T-helper 1 cell treated with Interleukin-12 subunit alpha and Interleukin-12 subunit beta and Interleukin-4 antibody, amounts not matched to agents 30 μg/mL and 1 μg/mL, for 36 hours (primary cell): ENCODE measurements around the gene SCAPER.

Experiments
- H3K27ac Mint-ChIP-seq: one replicate; pipeline ENCODE4 v1.8.0; 2021; ENCODE audit warnings: mild to moderate bottlenecking, mixed read lengths
- H3K27me3 Mint-ChIP-seq: one replicate; pipeline ENCODE4 v1.8.0; 2021; ENCODE audit warnings: low read depth, mixed read lengths
- H3K36me3 Mint-ChIP-seq: one replicate; pipeline ENCODE4 v1.8.0; 2021; ENCODE audit warnings: low read depth, mixed read lengths
- H3K4me1 Mint-ChIP-seq: one replicate; pipeline ENCODE4 v1.8.0; 2021; ENCODE audit warnings: low read depth, mixed read lengths
- H3K4me3 Mint-ChIP-seq: one replicate; pipeline ENCODE4 v1.8.0; 2021; ENCODE audit warnings: mild to moderate bottlenecking, moderate library complexity, mixed read lengths
- H3K9me3 Mint-ChIP-seq: one replicate; pipeline ENCODE4 v1.8.0; 2021; ENCODE audit warnings: mixed read lengths

Gene SCAPER

DNA sequence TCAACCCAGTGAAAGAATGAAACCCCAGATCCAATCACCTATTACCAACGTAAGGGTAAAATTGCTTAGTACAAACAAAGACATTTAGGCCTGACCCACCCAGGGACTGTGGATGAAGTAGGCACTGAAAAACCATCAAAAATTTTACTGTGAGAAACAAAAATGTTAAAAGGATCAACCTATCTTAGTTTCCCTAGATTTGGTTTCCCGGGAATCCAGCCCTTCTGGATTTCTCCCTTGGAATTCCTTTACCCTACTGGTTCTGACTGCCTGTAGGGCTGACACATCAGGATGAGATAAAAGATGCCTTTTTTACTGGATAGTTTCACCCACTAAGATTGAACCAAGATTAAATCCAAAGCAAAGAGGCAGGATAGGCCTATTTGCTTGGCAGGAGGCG lies 102.7 kb downstream of the SCAPER start:
- Mint-ChIP-seq H3K27me3 (no peaks in the 10 kb centered on the region), H3K27ac (no peak overlapping the region), H3K4me1 (peaks cover 2% of the 10 kb centered on the region), H3K4me3 (no peak overlapping the region), H3K36me3 (peaks cover 12% of the 10 kb centered on the region), H3K9me3 (no peaks in the 10 kb centered on the region)

DNA sequence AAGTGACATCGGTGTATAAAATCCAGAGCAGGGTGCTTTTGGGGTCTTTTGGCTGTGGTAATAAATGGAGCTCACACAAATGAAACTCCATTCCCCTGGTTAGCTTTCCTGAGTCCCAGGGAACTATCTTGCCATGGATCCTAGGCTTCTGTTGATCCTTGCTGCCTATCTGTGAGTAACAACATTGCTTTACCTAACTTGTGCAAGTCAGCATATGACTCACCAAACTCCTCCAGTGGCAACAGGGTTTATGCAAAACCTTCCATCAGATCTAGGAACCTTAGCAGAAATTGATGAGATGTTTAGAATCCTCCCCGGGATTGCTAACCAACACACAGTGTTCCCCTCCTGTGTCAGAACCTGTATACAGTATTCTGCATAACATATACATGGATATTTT lies 105.4 kb downstream of the SCAPER start:
- Mint-ChIP-seq H3K36me3 (peaks cover 12% of the 10 kb centered on the region), H3K27me3 (no peaks in the 10 kb centered on the region)

DNA sequence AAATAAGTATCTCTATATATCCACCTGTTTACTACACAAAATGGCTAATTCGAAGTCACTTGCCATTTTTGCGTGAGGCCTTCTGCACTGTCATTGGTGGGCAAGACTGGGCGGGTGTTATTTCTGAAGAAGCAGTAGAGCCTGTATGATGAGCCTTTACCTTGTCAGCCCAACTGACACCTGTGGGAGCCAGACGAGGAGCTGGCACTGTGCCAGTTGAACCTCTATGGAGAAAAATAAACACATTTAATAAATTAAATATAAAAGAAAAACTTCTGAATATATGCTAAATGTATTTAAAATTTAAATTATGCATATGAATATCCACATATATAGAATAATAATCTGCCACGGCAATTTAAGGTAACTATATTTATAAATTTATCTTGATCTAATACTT lies 109.9 kb downstream of the SCAPER start:
- no peaks in the 10 kb centered on the region for H3K4me1 Mint-ChIP-seq
- H3K36me3 Mint-ChIP-seq: peaks cover 29% of the 10 kb centered on the region
- no peaks in the 10 kb centered on the region for H3K27me3 Mint-ChIP-seq
- no peak overlapping the region for H3K4me3 Mint-ChIP-seq
- H3K9me3 Mint-ChIP-seq: peaks cover 13% of the 10 kb centered on the region
- no peak overlapping the region for H3K27ac Mint-ChIP-seq

More for the DNA sequence above, 105.4 kb downstream of the SCAPER start:
- H3K4me3 Mint-ChIP-seq: no peak overlapping the region
- no peak overlapping the region for H3K27ac Mint-ChIP-seq
- no peaks in the 10 kb centered on the region for H3K9me3 Mint-ChIP-seq
- no peaks in the 10 kb centered on the region for H3K4me1 Mint-ChIP-seq

DNA sequence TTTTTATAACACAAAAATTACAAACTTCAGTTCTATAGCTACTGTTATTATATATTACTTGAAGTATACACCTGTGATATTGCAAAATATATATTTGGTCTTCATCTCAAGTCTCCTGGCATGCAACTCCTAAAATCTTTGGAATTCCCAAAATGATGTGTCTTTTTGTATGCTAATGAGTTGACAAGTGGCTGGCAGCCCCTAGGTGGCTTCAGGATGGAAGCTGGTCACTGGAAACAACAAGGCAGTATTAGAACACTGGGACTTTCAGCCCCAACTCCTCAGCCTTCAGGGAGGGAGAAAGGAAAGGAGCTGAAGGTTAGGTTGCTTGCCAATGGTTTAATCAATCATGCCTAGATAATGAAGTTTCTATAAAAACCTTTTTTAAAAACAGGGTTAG lies 112.0 kb downstream of the SCAPER start:
- Mint-ChIP-seq H3K27ac (no peak overlapping the region), H3K9me3 (peaks cover 13% of the 10 kb centered on the region), H3K36me3 (peaks cover 28% of the 10 kb centered on the region), H3K27me3 (no peaks in the 10 kb centered on the region), H3K4me1 (no peaks in the 10 kb centered on the region), H3K4me3 (no peak overlapping the region)

DNA sequence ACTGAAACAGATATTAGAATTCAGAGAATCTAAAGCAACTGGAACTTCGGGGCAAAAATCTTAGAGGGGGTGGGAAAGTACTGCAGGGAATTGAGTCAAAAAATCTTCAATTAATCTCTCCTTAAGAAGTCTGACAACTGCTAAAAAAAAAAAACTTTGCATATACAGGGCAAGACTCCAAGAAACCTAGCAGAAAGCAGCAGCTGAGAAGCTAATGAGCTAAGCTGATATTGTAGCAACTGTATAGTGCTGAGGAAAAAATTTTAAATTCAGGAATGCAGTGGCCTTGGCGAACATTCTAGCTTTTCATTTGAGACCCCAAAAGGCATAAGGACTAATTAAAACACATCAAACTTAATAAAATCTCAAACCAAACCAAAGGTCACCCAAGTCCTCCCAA lies 113.6 kb downstream of the SCAPER start:
- peaks cover 28% of the 10 kb centered on the region for H3K36me3 Mint-ChIP-seq

DNA sequence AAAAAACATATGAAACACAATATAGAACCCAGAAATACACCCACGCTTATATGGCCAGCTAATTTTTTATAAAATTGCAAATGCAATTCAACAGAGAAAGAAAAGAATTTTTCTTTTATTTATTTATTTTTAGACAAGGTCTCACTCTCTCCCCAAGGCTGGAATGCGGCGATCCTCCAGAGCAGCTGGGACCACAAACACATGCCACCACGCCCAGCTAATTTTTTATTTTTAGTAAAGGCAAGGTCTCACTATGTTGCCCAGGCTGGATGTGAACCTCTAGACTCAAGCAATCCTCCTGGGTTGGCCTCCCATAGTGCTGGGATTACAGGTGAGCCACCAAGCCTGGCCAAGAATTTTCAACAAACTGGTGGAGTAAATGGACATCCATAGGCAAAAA lies 117.9 kb downstream of the SCAPER start:
- no peak overlapping the region for H3K27ac Mint-ChIP-seq

More for the DNA sequence above, 113.6 kb downstream of the SCAPER start:
- no peak overlapping the region for H3K4me3 Mint-ChIP-seq
- peaks cover 13% of the 10 kb centered on the region for H3K9me3 Mint-ChIP-seq
- H3K27me3 Mint-ChIP-seq: no peaks in the 10 kb centered on the region
- no peaks in the 10 kb centered on the region for H3K4me1 Mint-ChIP-seq
- H3K27ac Mint-ChIP-seq: no peak overlapping the region

DNA sequence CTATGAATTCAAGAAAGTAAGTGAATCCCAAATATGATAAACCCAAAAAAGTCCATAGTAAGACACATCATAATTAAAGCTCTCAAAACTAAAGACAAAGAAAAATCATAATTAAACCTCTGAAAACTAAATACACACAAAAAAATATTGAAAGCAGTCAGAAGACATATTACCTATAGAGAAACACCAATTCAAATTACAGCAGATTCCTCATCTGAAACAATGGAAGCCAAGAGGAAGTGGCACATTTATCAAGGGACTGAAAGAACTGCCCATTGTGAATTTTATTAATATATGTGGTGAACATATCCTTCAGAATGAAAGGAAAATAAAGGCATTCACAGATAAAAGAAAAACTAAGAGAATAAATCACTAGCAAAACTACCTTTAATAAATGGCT lies 128.2 kb downstream of the SCAPER start:
- no peak overlapping the region for H3K4me3 Mint-ChIP-seq
- H3K27me3 Mint-ChIP-seq: no peaks in the 10 kb centered on the region
- no peak overlapping the region for H3K27ac Mint-ChIP-seq
- peaks cover 12% of the 10 kb centered on the region for H3K9me3 Mint-ChIP-seq
- peaks cover 17% of the 10 kb centered on the region for H3K36me3 Mint-ChIP-seq
- no peaks in the 10 kb centered on the region for H3K4me1 Mint-ChIP-seq

More for the DNA sequence above, 117.9 kb downstream of the SCAPER start:
- H3K27me3 Mint-ChIP-seq: no peaks in the 10 kb centered on the region
- peaks cover 34% of the 10 kb centered on the region for H3K9me3 Mint-ChIP-seq
- H3K36me3 Mint-ChIP-seq: peaks cover 34% of the 10 kb centered on the region
- H3K4me1 Mint-ChIP-seq: no peaks in the 10 kb centered on the region
- no peak overlapping the region for H3K4me3 Mint-ChIP-seq

DNA sequence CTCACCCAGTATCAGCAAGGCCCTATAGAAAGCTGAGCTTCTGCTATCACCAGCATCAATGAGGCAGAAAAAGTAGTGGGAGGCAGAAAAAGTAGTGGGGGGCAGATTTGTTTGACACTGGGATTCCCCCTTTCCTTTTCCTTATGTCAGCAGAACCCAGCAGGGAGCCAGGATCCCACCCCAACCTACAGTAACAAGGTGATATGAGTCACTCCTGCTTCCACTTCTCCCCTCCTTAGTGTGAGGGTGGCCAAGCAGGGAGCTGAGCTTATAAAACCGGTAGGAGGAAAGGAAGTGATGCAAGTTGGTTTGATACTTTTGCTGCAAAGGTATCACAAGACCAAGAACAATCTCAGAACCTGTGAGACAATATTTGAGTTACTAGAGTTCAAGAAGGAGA lies 128.7 kb downstream of the SCAPER start:
- H3K4me1 Mint-ChIP-seq: no peaks in the 10 kb centered on the region
- peaks cover 17% of the 10 kb centered on the region for H3K36me3 Mint-ChIP-seq
- no peak overlapping the region for H3K4me3 Mint-ChIP-seq
- peaks cover 12% of the 10 kb centered on the region for H3K9me3 Mint-ChIP-seq
- H3K27me3 Mint-ChIP-seq: no peaks in the 10 kb centered on the region
- H3K27ac Mint-ChIP-seq: no peak overlapping the region

DNA sequence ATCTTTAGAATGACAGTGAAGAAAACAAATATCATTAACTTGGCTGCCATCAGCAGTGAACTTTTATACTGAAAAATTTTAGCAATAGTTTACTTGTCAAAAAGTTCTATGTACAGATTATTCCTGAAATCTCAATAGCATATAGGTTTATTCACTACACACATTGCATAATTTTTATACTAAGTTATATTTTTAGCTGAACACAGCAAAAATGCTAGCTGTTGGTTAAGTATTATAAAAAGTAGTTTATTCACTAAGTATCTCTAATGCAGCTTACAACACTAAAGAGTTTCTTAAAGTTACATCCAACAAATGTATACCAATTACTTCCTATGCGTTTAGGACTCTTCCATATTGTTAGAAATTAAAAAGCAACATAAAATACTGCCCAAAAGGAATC lies 131.9 kb downstream of the SCAPER start:
- Mint-ChIP-seq H3K4me1 (no peaks in the 10 kb centered on the region), H3K27ac (no peak overlapping the region), H3K4me3 (no peak overlapping the region), H3K9me3 (peaks cover 12% of the 10 kb centered on the region), H3K27me3 (no peaks in the 10 kb centered on the region), H3K36me3 (peaks cover 27% of the 10 kb centered on the region)

DNA sequence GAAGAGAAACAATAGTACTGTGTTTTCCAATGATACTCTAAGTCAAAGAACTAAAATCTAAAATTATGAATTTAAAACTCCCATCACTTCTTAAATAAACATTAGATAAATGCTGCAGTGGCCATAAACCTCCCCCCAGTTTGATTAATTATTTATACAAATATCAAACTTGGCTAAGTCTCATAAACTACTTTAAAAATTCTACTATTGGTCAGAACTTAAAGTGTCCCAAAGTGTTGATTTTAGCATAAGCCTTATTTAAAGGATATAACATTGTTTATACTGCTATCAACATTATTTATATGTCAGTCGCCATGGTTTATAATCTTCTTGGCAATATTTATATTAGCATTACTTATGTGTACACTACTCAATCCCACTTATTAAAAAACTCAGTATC lies 132.4 kb downstream of the SCAPER start:
- Mint-ChIP-seq H3K9me3 (peaks cover 12% of the 10 kb centered on the region), H3K27ac (no peak overlapping the region), H3K36me3 (peaks cover 29% of the 10 kb centered on the region), H3K4me1 (no peaks in the 10 kb centered on the region), H3K27me3 (no peaks in the 10 kb centered on the region), H3K4me3 (no peak overlapping the region)

DNA sequence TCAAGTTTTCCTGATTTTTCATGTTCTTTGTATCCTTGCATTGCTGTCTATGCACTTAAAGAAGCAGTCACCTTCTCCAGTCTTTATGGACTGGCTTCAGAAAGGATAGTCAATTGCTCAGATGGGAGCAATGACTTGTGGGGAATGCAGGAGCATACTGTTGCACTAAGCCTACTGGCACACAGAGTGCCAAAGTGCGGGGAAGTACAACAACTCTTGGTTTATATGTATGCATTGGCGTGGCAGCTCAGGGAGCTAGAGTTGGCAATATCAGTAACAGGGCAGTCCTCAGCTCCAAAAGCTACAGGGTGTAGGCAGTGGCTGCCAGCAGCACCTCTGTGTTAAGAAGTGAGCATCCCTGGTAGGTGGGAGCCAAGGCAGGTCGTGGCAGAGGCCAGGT lies 141.1 kb downstream of the SCAPER start:
- H3K36me3 Mint-ChIP-seq: peaks cover 44% of the 10 kb centered on the region
- H3K4me3 Mint-ChIP-seq: no peak overlapping the region
- peaks cover 32% of the 10 kb centered on the region for H3K9me3 Mint-ChIP-seq
- H3K27me3 Mint-ChIP-seq: no peaks in the 10 kb centered on the region
- H3K27ac Mint-ChIP-seq: no peak overlapping the region
- no peaks in the 10 kb centered on the region for H3K4me1 Mint-ChIP-seq

DNA sequence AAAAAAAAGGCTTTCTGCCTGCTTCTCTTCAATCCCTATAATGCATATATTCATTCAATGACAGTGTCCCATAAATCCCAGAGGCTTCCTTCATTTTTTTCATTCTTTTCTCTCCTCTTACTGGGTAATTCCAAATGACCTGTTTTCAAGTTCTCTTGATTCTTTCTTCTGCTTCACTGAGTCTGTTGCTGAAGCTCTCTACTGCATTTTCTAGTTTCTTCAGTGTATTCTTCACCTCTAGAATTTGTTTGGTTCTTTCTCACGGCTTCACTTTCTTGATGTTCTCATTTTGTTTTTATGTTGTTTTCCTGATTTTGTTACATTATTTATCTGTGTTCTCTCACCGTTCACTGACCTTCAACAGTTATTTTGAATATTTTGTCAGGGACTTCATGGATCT lies 141.6 kb downstream of the SCAPER start:
- H3K27ac Mint-ChIP-seq: no peak overlapping the region

DNA sequence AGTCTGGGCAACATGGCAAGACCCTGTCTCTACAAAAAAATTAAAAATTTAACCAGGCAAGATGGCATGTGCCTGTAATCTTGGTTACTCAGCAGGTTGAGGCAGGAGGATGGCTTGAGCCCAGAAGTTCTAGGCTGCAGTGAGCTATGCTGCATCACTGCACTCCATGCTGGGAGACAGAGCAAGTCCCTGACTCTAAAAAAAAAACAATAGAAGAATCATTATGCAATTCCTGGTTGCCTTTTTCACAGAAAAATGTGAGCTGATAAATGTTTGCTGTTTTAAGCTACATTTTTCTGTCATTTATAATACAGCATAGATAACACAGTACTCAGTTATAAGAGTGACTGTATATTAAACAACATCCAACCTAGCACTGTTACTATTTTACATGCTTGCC lies 148.8 kb downstream of the SCAPER start:
- no peak overlapping the region for H3K4me3 Mint-ChIP-seq
- no peak overlapping the region for H3K27ac Mint-ChIP-seq
- H3K9me3 Mint-ChIP-seq: no peaks in the 10 kb centered on the region
- peaks cover 22% of the 10 kb centered on the region for H3K36me3 Mint-ChIP-seq
- H3K27me3 Mint-ChIP-seq: no peaks in the 10 kb centered on the region
- H3K4me1 Mint-ChIP-seq: no peaks in the 10 kb centered on the region

More for the DNA sequence above, 141.6 kb downstream of the SCAPER start:
- Mint-ChIP-seq H3K4me1 (no peaks in the 10 kb centered on the region), H3K4me3 (peak overlapping the region; percentile 3), H3K27me3 (no peaks in the 10 kb centered on the region), H3K36me3 (peaks cover 44% of the 10 kb centered on the region), H3K9me3 (peaks cover 32% of the 10 kb centered on the region)

DNA sequence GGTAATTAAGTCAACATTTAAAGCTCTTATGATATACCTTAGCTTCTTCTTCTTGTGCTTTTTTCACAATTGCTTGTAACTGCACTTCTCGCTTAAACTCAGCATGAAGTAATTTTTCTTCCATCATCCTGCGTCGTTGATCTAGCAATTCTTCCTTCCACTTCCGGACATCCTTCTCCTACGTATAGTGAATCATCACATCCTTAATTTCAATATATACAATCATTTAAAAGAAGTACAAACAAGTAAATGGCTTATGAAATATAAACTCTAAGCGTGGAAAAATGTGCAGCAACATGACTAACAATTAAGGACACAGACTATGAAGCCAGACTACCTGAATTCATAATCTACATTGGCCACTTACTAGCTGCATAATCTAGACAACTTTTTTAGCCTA lies 151.4 kb downstream of the SCAPER start:
- Mint-ChIP-seq H3K27me3 (no peaks in the 10 kb centered on the region), H3K9me3 (no peaks in the 10 kb centered on the region), H3K36me3 (peaks cover 28% of the 10 kb centered on the region), H3K4me3 (no peak overlapping the region), H3K4me1 (no peaks in the 10 kb centered on the region), H3K27ac (no peak overlapping the region)

DNA sequence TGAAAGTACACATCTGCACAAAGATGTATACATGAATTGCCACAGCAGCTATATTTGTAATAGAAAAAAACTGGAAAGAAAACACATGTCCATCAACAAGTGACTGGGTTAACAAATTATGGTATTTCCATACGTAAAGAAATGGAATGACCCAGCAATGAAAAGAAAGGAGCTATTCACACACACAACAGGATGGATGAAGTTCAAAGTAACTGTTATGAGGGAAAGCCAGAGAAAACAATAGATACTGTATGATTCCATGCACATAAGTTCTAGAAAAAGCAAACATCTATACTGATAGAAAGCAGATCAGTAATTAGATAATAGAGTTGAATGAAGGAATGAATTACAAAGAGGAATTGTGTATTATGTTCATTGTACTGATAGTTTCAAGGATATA lies 152.0 kb downstream of the SCAPER start:
- Mint-ChIP-seq H3K36me3 (peaks cover 28% of the 10 kb centered on the region), H3K4me1 (no peaks in the 10 kb centered on the region), H3K27me3 (no peaks in the 10 kb centered on the region), H3K4me3 (no peak overlapping the region), H3K27ac (no peak overlapping the region), H3K9me3 (no peaks in the 10 kb centered on the region)

DNA sequence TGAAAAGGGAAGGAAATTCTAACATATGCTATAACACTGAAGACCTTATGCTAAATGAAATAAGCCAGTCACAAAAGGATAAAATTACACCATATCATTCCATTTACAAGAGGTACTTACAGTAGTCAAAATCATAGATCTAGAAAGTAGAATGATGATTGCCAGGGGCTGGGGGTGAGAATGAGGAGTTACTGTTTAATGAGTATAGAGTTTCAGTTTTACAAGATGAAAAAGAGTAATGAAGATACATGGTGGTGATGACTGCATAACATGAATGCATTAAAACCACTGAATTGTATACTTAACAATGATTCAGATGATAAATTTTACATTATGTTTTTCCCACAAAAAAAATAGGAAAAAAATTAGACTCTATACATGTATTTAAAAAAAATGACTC lies 152.6 kb downstream of the SCAPER start:
- Mint-ChIP-seq H3K27me3 (no peaks in the 10 kb centered on the region), H3K4me3 (no peak overlapping the region), H3K4me1 (no peaks in the 10 kb centered on the region), H3K27ac (no peak overlapping the region), H3K9me3 (no peaks in the 10 kb centered on the region), H3K36me3 (peaks cover 29% of the 10 kb centered on the region)
